Activated T-helper 9 cell treated with anti-CD3 and anti-CD28 coated beads, Interleukin-2, amount 50 U/mL, for 16 hours (primary cell): ENCODE measurements around the gene CYTH3.
"Not testable (repeated sequence)": the region's sequence is repeated elsewhere in the genome, so short reads cannot be mapped to it uniquely, and the experiment has no call there.

ENCODE experiments used
- DNase-seq: peaks from one replicate; pipeline ENCODE4 v3.0.0-alpha.2; 2020; ENCODE audit warnings: low read depth

Gene CYTH3

GRCh38 chr7:6193709-6194108 lies 78.7 kb downstream of the CYTH3 start:
- DNase-seq: no peak

DNA sequence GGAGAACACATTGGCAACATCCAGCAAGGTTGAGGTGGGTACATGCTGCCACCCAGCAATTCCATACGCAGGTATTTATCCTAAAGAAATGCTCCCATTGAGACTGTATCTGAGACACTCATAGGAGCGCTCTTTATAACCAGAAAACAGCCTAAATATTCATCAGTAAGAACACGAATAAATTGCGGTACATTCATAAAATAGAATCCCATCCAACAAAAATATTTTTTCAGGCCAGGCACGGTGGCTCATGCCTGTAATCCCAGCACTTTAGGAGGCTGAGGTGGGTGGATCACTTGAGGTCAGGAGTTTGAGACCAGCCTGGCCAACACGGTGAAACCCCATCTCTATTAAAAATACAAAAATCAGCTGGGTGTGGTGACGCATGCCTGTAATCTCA lies 81.9 kb downstream of the CYTH3 start:
- DNase-seq: not testable (repeated sequence)

- DNase-seq: no peak
Observed at GRCh38 chr7:6188389-6188788, 84.0 kb downstream of the CYTH3 start.

DNA sequence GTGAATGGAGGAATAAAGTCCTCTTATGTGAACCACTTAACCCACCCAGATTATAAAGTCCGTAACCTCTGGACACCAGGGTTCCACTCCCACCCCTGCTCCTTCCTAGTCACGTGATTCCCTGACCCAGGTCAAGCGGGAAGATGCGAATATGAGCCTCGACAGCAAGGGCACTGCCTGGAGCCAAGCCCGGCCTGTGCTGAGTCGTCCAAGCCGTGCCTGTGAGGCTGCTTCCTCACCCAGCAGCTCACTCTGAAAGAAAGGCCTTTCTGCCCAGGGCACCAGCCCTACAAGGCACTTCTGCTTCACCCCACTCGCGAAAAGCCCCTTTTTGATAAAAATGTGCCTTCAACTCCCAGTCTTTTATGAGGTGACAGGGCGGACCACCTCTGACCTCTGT lies 85.8 kb downstream of the CYTH3 start:
- no peak for DNase-seq

DNA sequence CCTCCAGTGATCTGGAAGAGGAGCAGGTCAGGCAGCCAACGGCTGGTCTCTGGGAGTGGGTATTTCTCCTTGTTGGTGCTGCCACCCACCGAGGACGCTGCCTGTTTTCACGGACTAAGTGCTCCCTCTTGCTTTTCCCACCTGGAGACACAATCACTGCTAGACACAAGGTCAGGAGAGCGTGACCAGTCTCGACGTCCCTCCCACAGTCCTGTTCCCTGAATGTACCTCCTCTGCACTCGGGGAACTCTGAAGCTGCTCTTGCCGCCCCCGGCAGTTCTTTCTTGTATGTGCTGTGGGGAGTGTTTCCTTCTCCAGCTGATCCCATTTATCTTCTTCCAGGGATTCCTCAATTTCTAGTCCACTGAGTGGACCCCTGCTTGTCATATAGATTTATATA lies 89.4 kb downstream of the CYTH3 start:
- DNase-seq: no peak

DNA sequence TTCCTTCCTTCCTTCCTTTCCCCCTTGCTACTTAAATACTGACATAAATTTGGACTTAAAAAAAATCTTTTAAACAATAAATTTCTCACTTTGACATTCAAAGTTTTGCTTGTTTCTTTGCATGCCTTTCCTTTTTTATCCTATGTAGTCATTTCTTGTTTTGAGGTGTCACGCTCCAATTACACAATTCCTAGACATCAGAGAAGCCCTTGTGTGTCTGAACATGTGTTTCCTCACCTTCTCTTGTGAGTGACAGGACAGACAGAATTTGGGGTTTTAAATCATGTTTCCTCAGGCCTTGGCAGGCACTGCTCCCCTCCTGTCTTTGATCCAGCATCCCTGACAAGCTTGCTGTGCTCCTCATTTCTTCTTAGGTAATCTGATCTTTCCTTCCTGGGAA lies 91.3 kb downstream of the CYTH3 start:
- no peak for DNase-seq

GRCh38 chr7:6180344-6180725 lies 92.1 kb downstream of the CYTH3 start:
- DNase-seq: no peak

- DNase-seq: no peak
Observed at GRCh38 chr7:6179620-6180343, 92.6 kb downstream of the CYTH3 start.

- no peak for DNase-seq
Observed at GRCh38 chr7:6178298-6179029, 94.0 kb downstream of the CYTH3 start.

- DNase-seq: no peak
Observed at GRCh38 chr7:6175645-6176044, 96.8 kb downstream of the CYTH3 start.

GRCh38 chr7:6172910-6173295 lies 99.5 kb downstream of the CYTH3 start:
- no peak for DNase-seq

DNA sequence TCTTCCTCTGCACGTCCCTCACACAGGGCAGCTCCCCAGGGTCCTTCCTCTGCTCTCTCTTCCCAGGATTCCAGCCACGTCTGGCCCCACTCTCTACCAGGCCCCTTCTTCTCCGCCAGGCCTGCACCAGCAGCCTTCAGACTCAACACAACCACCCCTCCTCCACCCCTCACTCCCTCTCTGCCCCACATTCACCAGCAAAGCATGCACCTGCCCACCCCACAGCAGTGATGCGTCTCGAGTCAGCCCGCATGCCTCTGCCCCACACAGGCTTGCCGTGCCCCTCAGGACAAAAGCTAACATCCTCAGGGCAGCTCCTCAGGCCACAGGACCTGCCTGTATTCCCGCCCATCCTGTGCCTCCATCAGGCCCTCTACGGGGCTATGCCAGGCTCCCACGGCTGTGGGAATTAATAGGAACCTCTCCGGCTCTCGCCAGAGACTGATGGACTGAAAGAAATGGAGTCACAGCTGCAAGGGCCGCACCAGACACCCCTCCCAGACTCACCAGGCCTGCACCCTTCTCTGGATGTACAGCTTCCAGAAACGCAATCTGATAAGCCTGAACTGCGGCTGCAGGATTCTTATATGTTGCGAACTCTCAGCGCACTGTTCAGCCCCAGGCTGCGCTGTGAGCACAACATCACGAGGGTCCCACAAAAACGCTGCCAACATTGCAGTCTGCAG lies 100.1 kb downstream of the CYTH3 start:
- DNase-seq: no peak

- DNase-seq: no peak
Observed at GRCh38 chr7:6171532-6172223, 100.7 kb downstream of the CYTH3 start.

DNA sequence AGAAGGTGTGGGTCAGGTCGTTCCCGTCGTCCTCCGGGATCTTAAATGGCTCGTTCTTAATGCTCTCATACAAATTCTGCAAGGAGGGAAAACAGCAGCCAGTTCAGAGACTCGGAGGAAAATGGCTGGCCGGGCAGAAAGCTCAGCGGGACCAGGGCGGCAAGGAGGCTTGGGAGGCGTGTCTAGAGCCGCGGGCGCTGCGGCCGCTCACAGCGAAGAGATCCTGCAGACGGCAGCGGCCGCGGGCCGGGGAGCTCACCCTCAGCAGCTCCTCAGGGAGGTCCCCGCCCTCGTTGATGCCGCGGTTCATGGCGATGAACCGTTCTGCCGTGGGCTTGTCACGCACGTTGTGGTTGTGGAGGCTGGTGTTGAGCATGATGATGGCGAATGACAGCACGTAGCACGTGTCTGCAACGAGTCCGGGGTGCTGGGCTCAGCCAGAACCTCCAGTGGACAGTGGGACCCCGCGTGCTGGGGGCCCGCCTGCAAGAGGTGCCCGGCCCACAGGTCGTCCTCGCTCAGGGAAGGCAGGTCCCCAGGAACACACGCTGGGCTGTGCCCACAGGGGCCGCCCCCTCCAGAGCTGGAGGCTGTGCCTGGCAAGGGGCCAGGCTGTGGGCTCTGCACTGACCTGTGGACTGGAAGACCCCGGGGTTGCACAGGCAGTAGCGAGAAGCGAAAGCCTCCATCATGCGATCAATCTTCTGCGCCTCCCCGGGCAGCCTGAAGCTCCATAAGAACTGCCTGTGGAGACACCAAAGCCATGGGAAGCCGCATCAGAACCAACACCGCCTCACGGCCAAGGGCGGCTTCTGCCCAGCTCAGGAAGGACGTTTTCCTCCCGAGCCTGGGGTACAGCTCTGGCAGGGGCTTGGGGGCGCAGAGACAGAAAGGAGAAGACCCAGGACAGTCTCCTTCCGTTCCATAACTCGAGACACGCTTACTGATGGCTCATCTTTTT lies 101.6 kb downstream of the CYTH3 start:
- no peak for DNase-seq

DNA sequence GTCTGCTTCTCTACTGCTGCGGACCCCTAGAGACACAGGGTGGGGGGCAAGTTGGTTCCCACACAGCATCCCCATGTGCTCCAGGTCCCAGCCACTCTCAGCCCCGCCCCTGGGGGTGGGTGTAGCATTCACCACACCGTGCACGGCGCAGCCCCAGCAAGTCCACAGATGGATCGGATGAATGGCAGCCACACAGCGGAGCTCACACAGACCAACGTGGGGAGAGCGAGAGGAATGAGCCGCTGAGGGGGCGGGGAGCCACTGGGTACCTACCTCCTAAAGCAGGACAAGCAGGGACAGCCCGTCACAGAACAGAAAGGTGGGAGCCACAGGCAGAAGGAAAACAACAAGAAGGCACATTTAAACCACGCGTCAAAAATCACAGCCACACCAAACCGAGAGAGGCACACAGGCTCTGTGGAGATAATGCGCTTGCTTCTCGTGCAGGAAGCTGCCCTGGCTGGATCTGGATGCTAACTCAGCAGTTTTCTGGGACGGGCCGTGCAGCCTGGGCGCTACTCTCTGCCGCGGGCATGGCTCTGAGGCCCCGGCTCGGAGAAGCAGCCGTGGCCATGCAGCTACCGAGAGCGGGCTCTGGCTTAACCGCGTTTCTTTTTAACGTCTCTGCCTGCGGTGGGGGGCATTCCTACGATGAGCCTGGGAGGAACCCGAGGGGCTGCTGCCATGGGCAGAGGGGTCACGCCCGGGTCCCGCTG lies 102.5 kb downstream of the CYTH3 start:
- no peak for DNase-seq

DNA sequence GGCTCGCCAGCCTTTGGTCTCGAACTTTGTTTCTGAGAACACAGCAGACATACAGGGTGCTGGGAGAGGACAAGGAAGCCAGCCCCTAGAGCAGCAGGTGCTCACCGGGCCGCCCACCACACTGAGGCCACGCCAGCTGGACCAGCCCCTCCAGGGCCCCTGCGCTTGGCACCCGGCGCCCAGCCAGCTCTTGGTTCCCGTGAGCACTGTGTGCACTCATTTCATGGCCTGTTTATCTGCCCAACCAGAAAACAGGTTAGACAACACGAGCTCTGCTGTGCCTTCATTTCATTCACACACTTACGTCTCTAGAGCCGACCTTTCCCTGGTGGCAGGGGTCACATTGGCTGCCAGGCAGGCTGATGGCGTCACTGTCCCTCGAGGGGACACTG lies 104.0 kb downstream of the CYTH3 start:
- no peak for DNase-seq

DNA sequence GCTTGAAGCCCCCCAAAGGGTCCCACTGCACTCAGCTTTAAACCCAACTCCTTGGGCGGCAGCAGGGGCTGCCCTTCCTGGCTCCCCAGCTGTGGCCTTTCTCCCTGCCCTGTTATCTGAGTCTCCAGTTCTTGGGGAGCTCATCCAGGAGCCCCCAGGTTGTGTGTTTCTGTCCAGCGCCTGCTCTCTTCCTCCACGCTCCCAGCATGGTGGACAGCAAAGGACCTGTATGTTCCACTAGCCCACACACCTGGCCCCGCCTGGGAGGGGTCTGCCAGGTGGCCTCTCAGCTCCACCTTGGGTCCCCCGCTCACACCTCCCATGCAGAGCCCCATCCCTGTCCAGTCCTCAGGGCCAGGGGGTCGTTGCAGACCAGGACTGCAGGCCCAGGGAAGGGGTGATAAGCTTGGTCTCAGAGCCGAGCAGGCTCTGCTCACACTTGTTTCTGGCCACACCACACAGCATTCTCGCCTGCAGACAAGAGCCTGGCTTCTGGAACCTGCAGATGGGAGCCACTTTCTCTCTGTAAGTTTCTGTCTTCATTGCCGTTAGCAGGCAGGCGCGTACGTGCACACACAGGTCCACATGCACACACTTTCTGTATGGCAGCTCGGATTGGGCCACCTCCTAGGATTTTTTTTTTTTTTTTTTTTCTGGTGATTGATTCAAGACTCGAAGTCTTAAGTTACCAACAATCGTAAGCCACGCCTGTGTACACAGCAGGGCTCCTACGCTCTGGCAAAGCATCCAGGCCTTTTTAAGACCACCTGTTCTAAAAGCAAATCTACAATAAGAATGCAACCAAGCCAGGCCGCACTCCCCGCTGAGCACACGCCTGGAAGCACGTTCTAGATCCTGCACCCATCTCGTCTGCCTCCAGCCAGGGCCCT lies 104.6 kb downstream of the CYTH3 start:
- no peak for DNase-seq

DNA sequence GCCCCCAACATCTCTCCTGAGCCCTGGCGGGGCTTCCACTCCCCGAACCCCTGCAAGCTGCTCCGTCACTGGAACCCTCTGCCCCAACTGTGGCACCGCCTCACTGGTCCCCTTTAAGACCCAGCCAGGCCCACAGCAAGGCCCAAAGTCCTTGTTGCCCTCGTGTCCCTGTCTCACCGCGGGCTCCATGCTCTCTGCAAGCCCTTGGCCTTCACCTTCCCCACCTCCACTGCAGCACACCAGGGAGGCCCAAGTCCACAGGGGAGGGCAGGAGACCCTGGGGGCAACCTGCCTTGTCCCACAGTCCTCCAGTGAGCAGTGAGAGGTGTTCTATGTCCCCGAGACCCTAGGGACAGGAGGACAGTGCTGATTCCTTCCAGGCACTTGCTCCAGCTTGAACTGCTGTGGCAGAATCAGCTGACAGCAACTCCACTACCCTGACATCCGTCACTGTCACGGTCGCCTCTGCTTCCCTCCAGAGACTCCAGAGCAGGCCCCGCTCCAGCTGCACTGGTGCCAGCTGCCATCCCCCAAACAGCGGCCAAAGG lies 105.3 kb downstream of the CYTH3 start:
- DNase-seq: no peak

- no peak for DNase-seq
Observed at GRCh38 chr7:6166443-6166891, 106.0 kb downstream of the CYTH3 start.
